Activated CD4-positive, CD25-positive, alpha-beta regulatory T cell treated with anti-CD3 and anti-CD28 coated beads, Interleukin-2, amount 50 U/mL, for 72 hours (primary cell): Measurements from ENCODE around the gene IRS1.
"Not testable (repeated sequence)": the region's sequence is repeated elsewhere in the genome, so short reads cannot be mapped to it uniquely, and the experiment has no call there.

Source experiments
- DNase-seq: peaks from one replicate; pipeline ENCODE4 v3.0.0; 2021

The IRS1 gene

GRCh38 chr2:226799211-226799975, at the start of gene IRS1:
IRS1 (minus strand) TSS chr2:226799820; CDS start chr2:226798738, 1,082 bp downstream.
- peak; percentile 53 for DNase-seq

GRCh38 chr2:226849349-226849748, 49.7 kb upstream of the IRS1 start:
- DNase-seq: no peak

DNA sequence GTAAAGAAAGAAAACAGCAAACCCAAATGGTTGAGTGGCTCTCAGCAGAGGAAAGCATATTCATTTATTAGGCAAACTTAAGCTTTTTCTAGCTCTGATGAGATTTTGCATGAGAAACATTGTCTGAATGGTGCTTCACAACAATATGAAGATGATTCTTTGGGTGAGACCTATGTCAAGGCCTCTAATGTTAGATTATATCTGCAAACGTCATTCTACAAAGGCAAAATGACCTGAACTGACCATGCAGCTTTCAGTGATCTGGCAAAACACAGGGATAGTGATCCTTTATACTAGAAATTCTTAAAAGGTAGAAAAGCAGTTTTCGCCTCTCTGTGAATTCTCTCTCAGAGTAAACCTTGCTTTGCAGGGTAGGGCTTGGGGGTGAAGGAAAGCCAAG, 47.9 kb upstream of the IRS1 start:
- DNase-seq: no peak

- DNase-seq: no peak
Measured at GRCh38 chr2:226847090-226847489, 47.5 kb upstream of the IRS1 start.

DNA sequence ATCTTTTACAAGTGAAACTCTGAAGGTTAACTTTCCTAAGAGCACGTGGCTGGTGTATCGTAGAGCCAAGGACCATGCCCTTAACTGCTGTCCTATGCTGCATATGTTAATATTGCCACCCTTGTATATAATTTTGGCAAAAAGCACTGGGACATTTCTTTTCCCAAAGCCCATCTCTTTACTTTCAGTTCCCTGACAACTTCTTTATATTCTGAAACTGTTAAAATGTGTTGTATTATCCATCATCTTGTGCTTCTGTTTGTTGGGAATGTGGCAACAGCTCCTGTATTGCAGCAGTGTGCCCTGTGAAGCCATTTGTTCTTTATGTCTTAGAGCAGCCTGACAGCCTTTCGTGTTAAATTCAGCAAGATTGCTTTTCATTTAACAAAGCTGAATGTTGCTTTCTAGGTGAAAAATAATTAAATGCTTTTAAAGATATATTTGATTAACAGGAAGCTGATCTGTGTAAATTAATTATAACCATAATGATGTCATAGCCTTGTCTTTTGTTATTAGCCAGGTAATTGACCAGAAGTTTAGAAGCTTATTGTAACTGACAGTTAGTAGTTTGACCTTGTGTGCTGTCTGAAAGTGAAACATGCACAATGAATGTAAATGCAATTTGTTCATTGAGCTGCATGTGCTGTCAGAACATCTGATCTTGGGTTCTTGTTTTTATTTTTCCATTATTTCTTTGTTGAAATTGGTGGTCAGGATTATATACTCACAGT, 45.9 kb upstream of the IRS1 start:
- DNase-seq: no peak

GRCh38 chr2:226843001-226843400, 43.4 kb upstream of the IRS1 start:
- DNase-seq: not testable (repeated sequence)

DNA sequence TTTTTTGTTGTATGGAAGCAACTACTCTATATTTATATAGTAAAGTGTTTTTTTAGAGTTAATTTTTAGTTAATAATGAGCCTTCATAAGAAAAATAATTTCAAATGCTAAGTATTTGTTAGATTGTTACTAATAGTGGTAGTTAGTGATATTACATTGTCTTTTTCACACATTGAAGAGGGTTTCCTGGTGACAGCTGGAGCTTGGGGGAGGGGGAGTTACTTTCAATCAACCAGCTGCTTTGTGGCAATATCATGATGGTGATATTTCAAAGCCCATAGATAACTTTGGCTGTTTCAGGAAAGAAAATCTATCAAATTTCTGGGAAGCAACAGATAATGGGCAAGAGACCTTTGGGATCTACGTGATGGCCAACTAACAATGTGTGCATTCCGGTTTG, 40.3 kb upstream of the IRS1 start:
- DNase-seq: no peak

DNA sequence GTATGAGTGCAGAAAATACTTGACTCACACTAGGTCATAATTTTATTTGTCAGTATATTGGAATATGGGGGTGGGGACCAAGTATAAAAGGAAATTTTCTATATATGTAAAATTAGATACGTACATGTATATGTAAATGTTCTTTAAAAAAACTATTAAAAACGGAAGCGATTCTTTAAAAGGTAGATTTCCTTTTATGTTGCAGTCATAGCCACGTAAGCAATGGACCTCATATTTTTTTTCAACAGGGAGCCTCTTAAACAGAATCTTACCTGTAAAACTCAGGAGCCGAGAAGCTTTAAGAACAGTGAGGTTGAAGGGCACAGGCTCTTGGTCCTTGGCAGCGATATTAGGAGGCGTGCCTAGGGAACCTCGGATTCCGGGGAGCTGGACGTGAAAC, 39.5 kb upstream of the IRS1 start:
- no peak for DNase-seq

DNA sequence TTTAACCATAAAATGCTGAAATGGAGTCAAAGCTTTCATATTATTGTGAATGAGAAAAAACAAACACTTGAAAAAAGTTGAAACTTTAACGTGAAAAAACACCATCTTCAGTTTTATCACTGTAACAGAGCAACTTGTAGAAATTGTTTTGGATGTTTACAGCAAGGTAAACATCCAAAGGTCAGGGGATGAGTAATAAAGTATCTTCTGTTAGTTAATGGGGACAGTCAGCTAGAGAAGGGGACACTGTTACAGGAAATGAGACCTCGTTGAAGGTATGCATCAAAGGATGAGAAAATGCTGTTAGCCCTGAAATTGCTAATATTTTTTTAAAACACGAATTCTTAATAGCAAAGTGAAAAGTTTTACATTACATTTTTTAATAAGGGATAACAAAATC, 39.1 kb upstream of the IRS1 start:
- no peak for DNase-seq

GRCh38 chr2:226837787-226838603, 38.4 kb upstream of the IRS1 start:
- DNase-seq: no peak

DNA sequence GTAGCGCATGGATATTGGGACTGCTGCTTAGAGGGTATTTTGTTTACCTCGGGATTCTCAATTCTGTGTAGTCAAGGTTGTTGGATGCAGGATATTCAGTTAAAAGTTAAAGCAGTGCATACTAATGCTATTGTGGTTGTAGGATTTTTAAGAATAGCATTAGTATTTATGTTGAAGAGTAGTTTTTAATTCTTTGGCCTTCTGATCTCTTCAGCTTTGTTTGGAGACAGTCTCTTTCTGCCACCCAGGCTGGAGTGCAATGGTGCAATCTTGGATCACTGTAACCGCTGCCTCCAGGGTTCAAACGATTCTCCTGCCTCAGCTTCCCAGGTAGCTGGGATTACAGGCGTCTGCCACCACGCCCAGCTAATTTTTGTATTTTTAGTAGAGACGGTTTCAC, 37.7 kb upstream of the IRS1 start:
- DNase-seq: no peak

GRCh38 chr2:226836548-226836885, 36.9 kb upstream of the IRS1 start:
- DNase-seq: no peak

DNA sequence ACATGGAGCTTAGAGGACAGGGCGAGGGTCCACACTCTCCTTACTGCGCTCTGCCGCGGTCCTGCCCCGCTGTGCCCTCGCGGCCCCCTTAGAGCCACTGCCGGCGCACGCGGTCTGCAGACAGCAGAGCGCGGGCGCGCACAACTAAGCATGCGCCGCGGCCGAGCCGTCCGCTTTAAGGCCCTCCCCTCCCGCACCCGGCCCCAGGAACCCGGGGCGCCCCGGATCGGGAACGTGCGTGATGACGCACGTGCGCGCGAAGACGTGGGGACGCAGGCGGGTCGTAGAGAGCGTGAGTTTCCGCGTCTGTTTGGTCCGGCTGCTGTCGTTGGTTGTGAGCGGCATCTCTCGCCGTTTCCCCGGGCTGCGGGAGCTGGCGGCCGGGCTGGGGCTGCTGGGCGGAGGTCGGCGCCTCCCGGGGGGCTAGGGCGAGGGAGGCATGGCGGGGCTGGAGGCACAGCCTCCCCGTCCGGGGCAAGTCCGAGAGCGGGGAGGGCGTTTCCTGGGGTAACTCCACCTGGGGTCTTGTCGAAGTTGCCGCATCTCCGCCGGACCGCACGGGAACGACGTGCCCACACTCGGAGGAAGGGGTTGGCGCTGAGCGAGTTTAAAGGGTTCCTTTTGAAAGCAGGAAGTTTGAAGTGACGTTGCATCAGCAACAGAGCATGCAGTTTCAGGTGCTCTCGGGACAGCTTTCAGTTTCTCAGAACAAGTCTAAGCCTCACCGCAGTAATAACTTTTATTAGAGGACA, 36.4 kb upstream of the IRS1 start, which contains the start of gene RHBDD1:
Gene RHBDD1 (plus strand): TSS at position 259 of the 752 bp plus-strand sequence. CDS start 28,640 bp downstream, outside the sequence.
- DNase-seq: peak; percentile 92

GRCh38 chr2:226835420-226835795, 35.8 kb upstream of the IRS1 start:
- DNase-seq: no peak

DNA sequence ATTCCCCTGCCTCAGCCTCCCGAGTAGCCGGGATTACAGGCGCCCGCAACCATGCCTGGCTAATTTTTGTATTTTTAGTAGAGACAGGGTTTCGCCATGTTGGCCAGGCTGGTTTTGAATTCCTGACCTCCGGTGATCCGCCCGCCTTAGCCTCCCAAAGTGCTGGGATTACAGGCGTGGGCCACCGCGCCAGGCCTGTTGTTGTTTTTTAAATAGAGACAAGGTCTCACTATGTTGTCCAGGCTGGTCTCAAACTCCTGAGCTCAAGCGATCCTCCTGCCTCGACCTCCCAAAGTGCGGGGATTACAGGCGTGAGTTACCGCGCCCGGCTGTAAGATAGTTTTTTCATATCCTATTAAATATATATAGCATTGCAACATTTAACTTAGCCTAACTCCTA, 35.3 kb upstream of the IRS1 start:
- DNase-seq: not testable (repeated sequence)

DNA sequence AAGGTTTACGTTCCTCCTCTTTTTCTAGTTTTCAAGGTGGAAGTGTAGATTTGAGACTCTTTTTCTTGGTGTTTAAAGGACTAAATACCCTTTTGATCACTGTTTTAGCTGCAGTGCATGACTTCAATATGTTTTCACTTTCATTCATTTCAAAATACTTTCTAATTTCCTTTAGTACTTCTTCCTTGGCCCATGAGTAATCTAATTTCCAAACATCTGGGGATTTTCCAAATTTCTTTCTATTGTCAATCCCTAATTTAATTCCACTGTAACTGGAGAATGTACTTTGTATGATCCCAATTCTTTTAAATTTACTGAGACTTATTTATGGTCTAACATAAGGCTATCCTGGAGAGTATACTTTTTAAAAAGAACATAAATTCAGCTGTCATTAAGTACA, 32.4 kb upstream of the IRS1 start:
- no peak for DNase-seq

GRCh38 chr2:226831266-226831665, 31.6 kb upstream of the IRS1 start:
- DNase-seq: no peak

GRCh38 chr2:226829721-226830631, 30.4 kb upstream of the IRS1 start:
- DNase-seq: no peak

- no peak for DNase-seq
Measured at GRCh38 chr2:226828191-226828590, 28.6 kb upstream of the IRS1 start.

GRCh38 chr2:226825056-226825455, 25.4 kb upstream of the IRS1 start:
- no peak for DNase-seq

GRCh38 chr2:226818930-226819329, 19.3 kb upstream of the IRS1 start:
- no peak for DNase-seq
